ENCODE data around the gene PEX1.

- TF ChIP-seq CTCF (conservative IDR thresholded peaks at IDR 0.05) (no peak), EZH2 (IDR thresholded peaks at IDR 0.05; ENCODE audit: low read depth) (no peak)
Measured at GRCh38 chr7:92557808-92558362, 29.6 kb upstream of the PEX1 start.
